HG03520 (cell line): ENCODE measurements around the gene UBE2G1.
"Not testable (repeated sequence)": the region's sequence is repeated elsewhere in the genome, so short reads cannot be mapped to it uniquely, and the experiment has no call there.

Experiments used
- ATAC-seq: cut with Tn5 transposase; IDR thresholded peaks from one replicate; pipeline ENCODE4 v1.9.1; 2021; ENCODE audit warnings: mild to moderate bottlenecking, moderate library complexity; ENCODE audit not compliant: unreplicated experiment

Gene UBE2G1

DNA sequence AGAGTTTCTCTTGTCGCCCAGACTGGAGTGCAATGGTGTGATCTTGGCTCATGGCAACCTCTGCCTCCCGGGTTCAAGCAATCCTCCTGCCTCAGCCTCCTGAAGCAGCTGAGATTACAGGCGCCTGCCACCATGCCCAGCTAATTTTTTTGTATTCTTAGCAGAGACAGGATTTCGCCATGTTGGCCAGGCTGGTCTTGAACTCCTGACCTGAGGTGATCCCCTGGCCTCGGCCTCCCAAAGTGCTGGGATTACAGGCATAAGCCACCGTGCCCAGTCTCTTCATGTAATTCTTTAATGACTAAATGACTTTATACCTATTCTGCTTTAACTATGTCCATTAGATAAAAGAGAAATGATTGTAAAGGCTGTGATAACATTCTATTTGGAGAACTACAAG, 111.2 kb downstream of the UBE2G1 start:
- not testable (repeated sequence) for ATAC-seq

DNA sequence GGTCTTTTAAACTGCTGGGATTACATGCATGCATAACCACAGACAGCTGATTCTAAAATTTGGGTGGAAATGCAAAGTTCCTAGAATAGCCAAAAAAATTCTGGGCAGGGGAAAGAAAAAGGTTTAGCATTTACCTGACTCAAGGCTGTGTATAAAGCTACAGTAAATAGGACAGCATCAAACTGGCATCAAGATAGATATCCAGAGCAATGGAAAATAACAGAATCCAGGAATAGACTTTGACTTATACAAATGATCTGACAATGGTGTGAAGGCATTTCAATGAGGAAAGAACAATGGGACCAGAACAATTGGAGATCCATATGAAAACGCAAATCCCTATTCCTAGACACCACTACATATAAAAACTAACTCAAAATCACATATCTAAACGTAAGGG, 115.6 kb downstream of the UBE2G1 start:
- ATAC-seq: no peak

DNA sequence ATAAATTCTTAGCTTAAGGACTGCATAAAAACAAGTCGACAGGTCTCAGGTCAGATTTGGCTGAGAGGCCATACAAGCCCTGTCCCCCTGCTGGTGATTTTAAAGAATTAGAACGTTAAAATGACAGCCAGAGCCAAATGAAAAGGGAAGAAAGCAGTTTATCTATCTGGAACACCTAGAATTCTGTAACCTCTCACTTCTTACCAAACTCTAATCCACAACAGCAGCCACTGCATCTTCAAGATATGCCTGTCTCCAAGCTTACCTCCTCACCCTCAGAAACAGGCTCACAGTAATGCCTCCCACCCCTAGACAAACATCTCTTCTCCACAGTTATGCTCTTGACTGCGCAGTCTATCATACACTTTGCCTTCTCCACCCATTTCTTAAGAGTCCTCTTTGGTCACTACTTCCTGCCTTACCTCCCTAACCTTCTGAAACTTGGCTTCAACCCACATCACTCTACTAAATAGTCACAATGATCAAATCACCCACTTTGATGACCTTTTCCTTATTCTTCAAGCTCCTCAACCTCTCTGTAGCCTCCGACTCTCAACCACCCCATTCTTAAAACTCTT, 116.9 kb downstream of the UBE2G1 start:
- ATAC-seq: no peak

DNA sequence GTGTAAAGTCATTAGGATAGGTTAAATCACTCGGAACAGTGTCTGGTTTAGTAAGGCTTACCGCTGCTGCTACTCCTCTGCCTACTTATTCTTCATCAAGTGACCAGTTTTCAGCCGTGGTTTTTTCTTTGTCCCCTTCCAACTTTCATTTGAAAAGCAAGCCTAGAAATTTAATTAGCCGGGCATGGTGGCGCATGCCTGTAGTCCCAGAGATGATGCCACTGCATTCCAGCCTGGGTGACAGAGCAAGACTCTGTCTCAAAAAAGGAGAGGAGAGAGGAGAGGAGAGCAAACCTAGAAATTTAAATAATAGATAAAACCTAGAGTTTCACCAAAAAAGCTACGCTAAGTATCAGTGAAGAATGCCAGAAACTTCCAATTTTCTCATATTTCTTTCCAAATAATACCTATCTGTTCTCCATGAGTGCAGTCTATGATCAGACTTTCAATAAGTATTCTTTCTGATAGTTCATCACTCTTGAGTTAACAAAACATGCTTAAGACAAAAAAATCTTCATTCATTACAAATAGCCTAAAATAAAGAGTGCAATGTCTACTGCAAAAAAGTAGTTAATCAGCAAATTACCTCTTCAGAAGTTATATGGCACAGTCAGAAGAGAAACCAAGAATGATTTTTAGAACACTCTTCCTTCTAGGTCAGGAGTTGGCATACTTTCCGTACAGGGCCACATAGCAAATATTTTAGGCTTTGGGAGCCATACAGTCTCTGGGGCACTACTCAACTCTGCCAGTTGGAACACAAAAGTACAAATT, 117.8 kb downstream of the UBE2G1 start:
- no peak for ATAC-seq

DNA sequence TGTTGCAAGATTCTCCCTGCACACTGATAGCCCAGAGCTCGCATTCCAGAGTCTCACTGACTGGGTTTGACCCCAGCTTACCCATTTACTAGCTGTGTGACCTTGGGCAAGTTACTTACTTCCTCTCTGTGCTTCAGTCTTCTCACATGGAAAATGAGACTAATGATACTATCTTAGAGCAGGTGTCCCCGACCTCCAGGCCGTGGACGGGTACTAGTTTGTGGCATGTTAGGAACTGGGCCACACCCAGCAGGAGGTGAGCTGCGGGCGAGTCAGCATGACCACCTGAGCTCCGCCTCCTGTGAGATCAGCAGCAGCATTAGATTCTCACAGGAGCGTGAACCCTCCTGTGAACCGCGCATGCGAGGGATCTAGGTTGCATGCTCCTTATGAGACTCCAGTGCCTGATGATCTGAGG, 118.5 kb downstream of the UBE2G1 start:
- no peak for ATAC-seq

DNA sequence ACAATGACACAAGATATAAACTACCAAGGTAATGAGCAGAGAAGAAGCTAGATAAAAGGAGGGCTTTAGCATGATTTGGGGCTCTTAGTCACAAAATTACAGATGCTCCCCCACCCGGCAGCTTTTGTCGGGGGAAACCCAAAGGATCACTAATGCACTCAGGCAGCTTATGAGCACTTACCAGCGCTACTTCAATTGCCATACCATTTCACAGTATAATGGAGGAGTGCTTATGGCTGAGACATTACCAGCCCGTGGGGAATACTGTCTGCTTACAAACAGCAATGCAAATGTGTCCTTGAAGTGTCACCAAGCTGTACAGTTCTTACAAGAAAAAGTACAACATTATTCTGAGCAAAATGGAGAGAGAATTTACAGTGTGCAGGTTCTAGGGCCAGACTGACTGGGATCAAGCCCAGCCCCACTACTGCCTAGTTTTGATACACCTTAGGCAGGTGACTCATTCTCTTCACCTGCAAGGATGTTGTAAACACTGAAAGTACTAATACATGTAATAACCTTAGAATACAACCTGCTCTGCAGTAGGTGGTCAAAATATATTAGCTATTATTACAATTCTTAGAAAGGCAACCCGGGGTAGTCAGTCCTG, 119.0 kb downstream of the UBE2G1 start:
- ATAC-seq: no peak

DNA sequence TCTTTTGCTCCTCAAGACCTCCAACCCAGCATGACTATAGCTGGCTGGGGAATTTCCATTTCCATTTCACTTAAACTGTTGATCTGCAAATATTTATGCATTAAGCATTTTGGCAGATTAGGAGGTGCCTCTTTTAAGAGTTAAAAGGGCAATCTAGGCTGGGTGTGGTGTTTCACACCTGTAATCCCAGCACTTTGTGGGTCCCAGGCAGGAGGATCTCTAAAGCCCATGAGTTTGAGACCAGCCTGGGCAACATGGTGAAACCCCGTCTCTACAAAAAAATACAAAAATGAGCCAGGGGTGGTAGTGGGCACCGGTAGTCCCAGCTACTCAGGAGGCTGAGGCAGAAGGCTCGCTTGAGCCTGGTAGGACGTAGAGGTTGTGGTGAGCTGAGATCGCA, 119.8 kb downstream of the UBE2G1 start:
- ATAC-seq: no peak

DNA sequence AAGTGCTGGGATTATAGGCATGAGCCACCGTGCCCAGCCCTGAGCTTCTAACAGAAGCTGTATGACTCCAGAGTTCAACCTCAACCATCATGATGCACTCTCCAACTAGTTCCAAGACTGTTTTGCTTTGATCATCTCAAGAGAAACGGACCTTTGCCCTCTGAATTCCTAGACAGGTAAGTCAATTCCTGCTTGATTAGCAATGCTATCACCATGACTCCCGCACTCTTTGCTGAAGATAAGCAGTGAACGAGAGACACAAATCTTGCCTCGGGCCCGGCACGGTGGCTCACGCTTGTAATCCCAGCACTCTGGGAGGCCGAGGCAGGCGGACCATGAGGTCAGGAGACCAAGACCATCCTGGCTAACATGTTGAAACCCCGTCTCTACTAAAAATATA, 124.9 kb downstream of the UBE2G1 start:
- no peak for ATAC-seq

DNA sequence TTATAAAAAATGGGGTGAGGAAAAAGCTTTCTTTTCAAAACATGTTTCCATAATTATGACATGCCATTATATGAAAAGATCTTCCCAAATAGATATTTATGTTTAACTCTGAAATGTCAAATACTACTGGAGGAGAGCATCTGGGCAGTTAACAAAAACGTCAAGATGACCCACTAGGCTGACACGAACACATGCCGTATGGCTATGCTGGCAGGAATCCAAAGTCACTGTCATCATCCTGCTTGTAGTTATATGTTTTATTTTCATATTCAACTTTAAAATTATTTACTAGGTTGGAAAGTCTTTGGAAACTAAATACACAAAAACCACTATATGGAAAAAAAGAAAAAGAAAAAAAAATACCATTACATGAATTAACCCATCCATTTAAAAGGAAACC, 130.0 kb downstream of the UBE2G1 start:
- ATAC-seq: no peak

DNA sequence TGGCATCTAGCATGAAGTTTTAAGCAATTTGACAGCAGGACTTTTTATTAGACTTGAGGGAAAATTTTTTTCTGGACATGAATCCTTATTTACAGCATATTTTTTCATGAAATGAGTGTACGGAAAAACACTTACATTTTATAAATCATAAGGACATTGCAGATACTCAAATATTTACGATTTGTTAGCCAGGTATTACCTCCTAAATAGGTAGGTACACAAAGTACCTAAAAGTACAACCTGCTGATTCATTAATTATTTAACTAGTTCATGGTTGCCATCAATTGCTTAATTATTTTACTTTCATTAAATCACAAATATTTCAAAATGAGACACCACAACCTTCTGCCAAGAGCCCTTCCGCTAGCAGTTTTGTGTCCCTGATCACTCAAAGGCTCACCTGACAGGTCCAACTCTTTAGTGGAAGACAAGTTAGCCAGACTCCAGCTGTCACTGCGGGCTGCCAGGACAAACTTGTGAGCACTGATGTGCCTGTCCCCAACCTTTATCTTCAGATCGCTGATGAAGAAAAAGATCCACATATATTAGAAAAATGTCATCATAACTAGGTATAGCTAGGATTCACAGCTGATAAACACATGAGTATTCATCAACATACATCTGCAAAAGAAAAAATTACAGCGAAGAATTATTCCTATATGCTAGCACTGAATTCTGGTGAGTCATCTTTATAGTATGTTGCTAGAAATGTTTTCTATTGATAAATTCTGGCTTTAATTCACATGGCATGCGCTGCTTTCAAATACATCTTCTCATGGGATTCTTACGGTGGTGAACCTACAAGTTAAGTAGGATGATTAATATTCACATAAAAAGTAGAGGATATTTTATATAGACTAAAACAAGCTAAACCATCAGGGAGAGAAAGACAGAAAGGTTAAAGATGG, 130.8 kb downstream of the UBE2G1 start:
- no peak for ATAC-seq

DNA sequence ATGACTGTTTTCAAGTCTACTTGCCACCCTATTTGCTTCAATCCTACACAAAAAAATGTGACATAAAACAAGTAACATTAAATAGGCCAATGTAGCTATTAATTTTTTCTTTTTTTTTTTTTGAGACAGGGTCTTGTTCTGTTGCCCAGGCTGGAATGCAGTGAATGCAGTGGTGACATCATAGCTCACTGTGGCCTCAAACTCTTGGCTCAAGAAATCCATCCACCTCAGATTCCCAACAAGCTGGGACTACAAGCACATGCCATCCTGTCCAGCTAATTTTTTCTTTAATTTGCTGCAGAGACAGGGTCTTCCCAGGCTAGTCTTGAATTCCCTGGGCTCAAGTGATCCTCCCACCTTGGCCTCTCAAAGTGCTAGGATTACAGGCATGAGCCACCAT, 132.1 kb downstream of the UBE2G1 start:
- no peak for ATAC-seq

DNA sequence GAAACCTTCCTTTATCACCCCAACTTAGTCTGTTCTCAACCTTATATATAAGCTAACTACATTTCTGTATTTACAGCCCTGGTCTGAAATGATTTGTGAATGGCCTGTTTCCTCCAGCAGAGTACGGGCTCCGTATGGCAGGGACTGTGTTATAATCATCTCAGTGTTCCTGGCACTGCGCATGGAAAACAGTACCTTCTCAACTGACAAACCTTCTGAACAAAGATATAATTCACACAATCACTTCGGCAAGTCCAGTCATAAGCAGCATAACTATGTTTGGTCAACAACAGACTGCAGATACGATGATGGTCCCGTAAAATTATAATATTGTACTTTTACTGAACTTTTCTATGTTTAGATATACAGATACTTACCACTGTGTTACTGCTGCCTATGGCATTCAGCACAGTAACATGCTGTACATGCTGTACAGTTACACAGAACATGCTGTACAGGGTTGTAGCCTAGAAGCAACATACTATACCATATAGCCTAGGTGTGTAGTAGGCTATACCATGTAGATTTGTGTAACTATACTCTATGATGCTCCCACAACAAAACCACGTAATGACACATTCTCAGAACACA, 132.7 kb downstream of the UBE2G1 start:
- no peak for ATAC-seq

DNA sequence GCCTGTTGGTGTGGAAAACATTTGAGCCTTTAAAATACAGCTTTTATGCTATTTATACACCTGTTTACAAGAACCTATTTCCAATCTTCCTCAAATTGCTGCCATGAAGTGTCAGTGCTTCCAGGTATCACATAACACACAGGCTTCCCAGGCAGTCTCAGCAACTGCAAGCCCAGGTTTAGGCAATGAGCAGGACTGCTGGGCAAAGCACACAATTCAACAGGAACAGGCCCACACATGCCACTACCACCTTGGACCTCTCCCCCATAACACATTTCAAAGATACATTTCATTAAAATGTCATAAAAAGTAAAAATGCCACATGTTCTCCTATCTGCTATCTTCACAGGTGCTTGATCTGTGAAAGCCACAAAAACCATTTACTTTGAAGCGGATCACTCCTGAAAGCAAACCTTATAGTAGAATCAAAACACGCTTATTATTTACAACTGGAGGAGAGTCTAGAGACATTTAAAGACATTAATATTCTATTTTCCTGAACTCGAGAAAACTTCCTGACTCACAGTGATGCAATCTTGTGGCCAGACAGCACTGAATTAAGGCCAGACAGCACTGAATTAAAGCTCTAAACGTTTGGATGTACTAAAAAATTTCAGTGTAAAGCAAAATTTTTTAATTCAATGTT, 134.2 kb downstream of the UBE2G1 start:
- no peak for ATAC-seq

DNA sequence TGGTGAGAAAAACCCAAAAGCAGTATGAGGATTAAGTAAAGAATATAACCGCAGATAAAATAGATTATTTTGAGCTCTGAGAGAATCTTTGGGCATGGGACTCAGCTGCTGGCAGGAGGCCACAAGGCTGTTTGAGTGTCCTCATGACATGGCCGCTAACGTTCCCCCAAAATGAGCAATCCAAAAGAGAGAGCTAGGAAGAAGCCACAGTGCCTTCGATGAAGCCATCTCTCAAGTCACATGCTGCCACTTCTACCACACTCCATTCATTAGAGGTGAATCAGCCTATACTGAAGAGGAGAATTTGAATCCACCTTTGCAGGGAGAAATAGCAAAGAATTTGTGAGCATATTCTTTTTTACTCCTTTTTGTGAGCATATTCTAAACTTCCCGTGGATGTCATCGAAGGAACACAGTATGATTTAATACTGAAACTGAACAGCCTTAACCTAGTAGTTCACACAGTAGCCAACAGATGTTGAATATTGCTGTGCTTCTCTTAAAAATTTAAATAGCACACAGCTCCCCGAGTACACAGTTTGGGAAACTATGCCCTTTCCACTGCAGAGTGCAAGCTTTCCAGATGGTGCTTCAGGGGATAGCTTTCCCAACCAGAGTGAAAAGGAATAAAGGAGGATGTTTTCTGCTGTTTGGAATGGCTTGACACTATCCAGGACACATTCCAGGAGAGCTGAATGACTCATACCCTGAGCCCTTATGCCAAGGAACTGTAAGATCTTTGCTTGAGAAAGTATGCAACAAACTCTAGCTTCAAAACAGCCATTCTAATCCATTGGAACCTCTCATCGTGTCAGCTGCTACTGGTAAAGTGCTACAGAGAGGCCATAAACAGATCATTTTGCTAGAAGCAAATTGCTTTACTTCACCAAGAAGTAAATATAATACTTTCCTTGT, 136.6 kb downstream of the UBE2G1 start:
- no peak for ATAC-seq

DNA sequence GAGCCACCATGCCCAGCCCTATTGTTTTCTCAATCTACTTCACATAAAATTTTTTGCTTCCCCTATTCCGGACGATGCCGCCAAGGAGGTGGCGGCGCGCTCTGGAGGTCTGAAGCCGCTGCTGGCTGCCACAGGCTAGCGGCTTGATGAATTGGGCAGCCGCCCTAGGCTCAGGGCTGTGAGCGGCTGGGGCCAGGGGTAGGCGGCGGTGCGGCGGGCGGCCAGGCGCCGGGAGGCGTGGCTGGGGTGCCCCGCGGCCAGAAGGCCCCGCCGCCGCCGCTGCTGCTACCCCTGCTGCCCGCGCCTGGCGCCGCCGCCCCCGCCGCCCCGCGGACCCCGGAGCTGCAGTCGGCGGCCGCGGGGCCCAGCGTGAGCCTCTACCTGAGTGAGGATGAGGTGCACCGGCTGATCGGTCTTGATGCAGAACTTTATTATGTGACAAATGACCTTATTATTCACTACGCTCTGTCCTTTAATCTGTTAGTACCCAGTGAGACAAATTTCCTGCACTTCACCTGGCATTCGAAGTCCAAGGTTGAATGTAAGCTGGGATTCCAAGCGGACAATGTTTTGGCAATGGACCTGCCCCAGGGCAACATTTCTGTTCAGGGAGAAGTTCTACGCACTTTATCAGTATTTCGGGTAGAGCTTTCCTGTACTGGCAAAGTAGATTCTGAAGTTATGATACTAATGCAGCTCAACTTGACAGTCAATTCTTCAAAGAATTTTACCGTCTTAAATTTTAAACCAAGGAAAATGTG, 144.4 kb downstream of the UBE2G1 start:
- ATAC-seq: no peak

DNA sequence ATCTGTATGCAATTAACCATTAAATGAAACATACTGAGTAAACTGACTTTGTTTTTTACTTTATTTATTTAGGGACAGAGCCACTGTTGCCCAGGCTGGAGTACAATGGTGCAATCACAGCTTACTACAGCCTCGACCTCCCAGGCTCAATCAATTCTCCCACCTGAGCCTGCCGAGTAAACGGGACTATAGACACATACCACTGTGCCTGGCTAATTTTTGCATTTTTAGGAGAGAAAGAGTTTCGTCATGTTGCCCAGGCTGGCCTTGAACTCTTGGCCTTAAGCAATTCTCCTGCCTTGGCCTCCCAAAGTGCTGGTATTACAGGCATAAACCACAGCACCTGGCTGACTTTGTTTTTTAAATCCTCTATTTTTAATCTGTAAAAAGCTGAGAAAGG, 145.3 kb downstream of the UBE2G1 start:
- ATAC-seq: no peak

DNA sequence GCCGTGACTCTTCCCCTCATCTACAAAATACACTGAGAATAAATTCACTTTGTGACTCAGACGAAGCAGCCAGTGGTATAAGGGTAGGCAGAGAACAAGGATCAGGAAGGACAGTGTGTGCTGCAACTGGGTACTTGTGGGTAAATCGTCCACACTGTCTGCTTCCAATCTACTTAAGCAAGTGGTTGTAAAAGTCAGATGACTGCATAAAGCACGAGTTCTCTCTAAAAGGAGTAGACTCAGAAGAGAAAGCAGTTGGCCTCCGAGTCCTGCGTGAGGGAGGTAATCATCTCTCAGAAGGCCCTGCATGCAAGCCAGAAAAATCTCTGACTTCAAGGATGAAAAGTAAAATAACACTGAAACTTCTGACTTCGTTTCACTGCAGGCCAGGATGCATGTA, 145.8 kb downstream of the UBE2G1 start:
- no peak for ATAC-seq
